IMR-90 (cell line): Measurements from ENCODE around the gene DYNC2LI1. TPM values are rescaled to one million over a fixed set of nuclear protein-coding genes. Genes with fewer than 3 reads are reported as not detected.

Source experiments
- ATAC-seq: fragments of 200-7000 bp; cut with Tn5 transposase; 2 replicates; pipeline ENCODE4 v1.9.1; 2020; ENCODE audit warnings: low read depth, mild to moderate bottlenecking, moderate library complexity
- BruUV-seq: library from RNA; stranded (reverse); fragments of 400-500 nt; replicated peaks from 2 replicates; lab custom pipeline; 2021; lab: Mats Ljungman, UMichigan
- CTCF ChIA-PET: fragments of 300-600 bp; formaldehyde crosslinking; extraction: SDS; loops from one replicate; lab custom pipeline; 2021; ENCODE audit warnings: antibody characterized with exemption; lab: Yijun Ruan, JAX
- POLR2A ChIA-PET: fragments of 300-600 bp; sonication (Branson Sonifier 250); formaldehyde crosslinking; loops from one replicate; lab custom pipeline; 2022; ENCODE audit warnings: antibody characterized with exemption; ENCODE audit not compliant: unreplicated experiment; lab: Charles Lee
- DNase-seq: peaks from one replicate; pipeline ENCODE4 v3.0.0; 2013
- H2AFZ ChIP-seq: replicated peaks from 2 replicates; pipeline ENCODE3; 2013; ENCODE audit warnings: low read length, mild to moderate bottlenecking; ENCODE audit not compliant: poor library complexity
- H2AK5ac ChIP-seq: 2 replicates; pipeline ENCODE4 v1.6.1; 2013; ENCODE audit warnings: low read depth, low read length, inconsistent platforms
- H2AK9ac ChIP-seq: replicated peaks from 2 replicates; pipeline ENCODE3; 2013; ENCODE audit warnings: mild to moderate bottlenecking, low read depth, low read length, moderate library complexity; ENCODE audit not compliant: poor library complexity
- H2BK120ac ChIP-seq: 2 replicates; pipeline ENCODE4 v1.6.1; 2013; ENCODE audit warnings: low read depth, low read length, inconsistent platforms
- H2BK15ac ChIP-seq: 3 replicates; pipeline ENCODE4 v1.6.1; 2013; ENCODE audit warnings: low read depth, low read length, inconsistent platforms
- H2BK20ac ChIP-seq: 2 replicates; pipeline ENCODE4 v1.6.1; 2013; ENCODE audit warnings: low read depth, mild to moderate bottlenecking, inconsistent platforms, low read length, moderate library complexity
- H2BK5ac ChIP-seq: 2 replicates; pipeline ENCODE4 v1.6.1; 2013; ENCODE audit warnings: mild to moderate bottlenecking, low read depth, low read length, inconsistent platforms; ENCODE audit not compliant: poor library complexity, severe bottlenecking
- H3K14ac ChIP-seq: replicated peaks from 2 replicates; pipeline ENCODE4 v1.6.1; 2013; ENCODE audit warnings: low read depth, low read length, inconsistent platforms
- H3K18ac ChIP-seq: 2 replicates; pipeline ENCODE4 v1.6.1; 2013; ENCODE audit warnings: low read depth, low read length, control low read depth
- H3K23ac ChIP-seq: 2 replicates; pipeline ENCODE4 v1.6.1; 2013; ENCODE audit warnings: low read depth, low read length, inconsistent platforms
- H3K27ac ChIP-seq: 2 replicates; pipeline ENCODE4 v1.5.1; 2013; ENCODE audit warnings: mild to moderate bottlenecking, control low read depth, low read length; ENCODE audit not compliant: insufficient read depth
- H3K27me3 ChIP-seq: 2 replicates; pipeline ENCODE4 v1.6.1; 2013; ENCODE audit warnings: low read length; ENCODE audit not compliant: control insufficient read depth, insufficient read depth
- H3K36me3 ChIP-seq: 2 replicates; pipeline ENCODE4 v1.6.1; 2013; ENCODE audit warnings: low read length, mixed read lengths; ENCODE audit not compliant: control insufficient read depth, insufficient read depth
- H3K4ac ChIP-seq: 2 replicates; pipeline ENCODE4 v1.6.1; 2013; ENCODE audit warnings: low read depth, low read length, inconsistent platforms
- H3K4me1 ChIP-seq: 2 replicates; pipeline ENCODE4 v1.6.1; 2013; ENCODE audit warnings: low read length, mixed read lengths; ENCODE audit not compliant: control insufficient read depth, insufficient read depth
- H3K4me2 ChIP-seq: 2 replicates; pipeline ENCODE4 v1.6.1; 2013; ENCODE audit warnings: low read depth, mild to moderate bottlenecking, control low read depth, low read length, moderate library complexity
- H3K4me3 ChIP-seq: 2 replicates; pipeline ENCODE4 v1.5.1; 2013; ENCODE audit warnings: low read depth, mild to moderate bottlenecking, control low read depth, low read length, moderate library complexity; ENCODE audit not compliant: insufficient read depth
- H3K56ac ChIP-seq: 2 replicates; pipeline ENCODE4 v1.6.1; 2013; ENCODE audit warnings: low read length, inconsistent platforms; ENCODE audit not compliant: insufficient read depth; ENCODE audit errors: extremely low read depth
- H3K79me1 ChIP-seq, 2 experiments: 2 replicates each; pipeline ENCODE4 v1.6.1; 2013; ENCODE audit warnings: low read length in 2 of 2, inconsistent platforms in 1 of 2, low read depth in 1 of 2
- H3K9ac ChIP-seq: 2 replicates; pipeline ENCODE4 v1.6.1; 2013; ENCODE audit warnings: low read depth, low read length, control low read depth
- H3K9me1 ChIP-seq: 2 replicates; pipeline ENCODE4 v1.6.1; 2013; ENCODE audit warnings: low read length, inconsistent platforms; ENCODE audit not compliant: insufficient read depth
- H3K9me3 ChIP-seq: 2 replicates; pipeline ENCODE4 v1.6.1; 2013; ENCODE audit warnings: low read length; ENCODE audit not compliant: control insufficient read depth, insufficient read depth
- H4K20me1 ChIP-seq: 2 replicates; pipeline ENCODE4 v1.6.1; 2013; ENCODE audit warnings: low read length, inconsistent platforms; ENCODE audit not compliant: insufficient read depth
- H4K5ac ChIP-seq: 2 replicates; pipeline ENCODE4 v1.6.1; 2013; ENCODE audit warnings: mild to moderate bottlenecking, low read depth, low read length, control low read depth
- H4K8ac ChIP-seq, 2 experiments: 2 replicates each; pipeline ENCODE4 v1.6.1; 2013; ENCODE audit warnings: low read depth in 2 of 2, low read length in 2 of 2, control low read depth in 1 of 2, inconsistent platforms in 1 of 2
- H4K91ac ChIP-seq: 2 replicates; pipeline ENCODE4 v1.6.1; 2013; ENCODE audit warnings: low read depth, low read length, inconsistent platforms; ENCODE audit not compliant: insufficient read depth
- BHLHE40 ChIP-seq: fragments of 150-350 bp; IDR thresholded peaks from 2 replicates; pipeline ENCODE4 v1.6.1; 2016; ENCODE audit warnings: mild to moderate bottlenecking, low read depth, low read length
- CEBPB ChIP-seq: IDR thresholded peaks from 2 replicates; pipeline ENCODE4 v1.6.1; 2012; ENCODE audit warnings: low read depth, low read length, improper control_type of control experiment
- CHD1 ChIP-seq: IDR thresholded peaks from 2 replicates; pipeline ENCODE4 v1.6.1; 2012; ENCODE audit warnings: low read depth, low read length, improper control_type of control experiment
- FOS ChIP-seq: fragments of 150-350 bp; IDR thresholded peaks from 2 replicates; pipeline ENCODE4 v1.6.1; 2016; ENCODE audit warnings: low read depth, low read length
- MAFK ChIP-seq: IDR thresholded peaks from 2 replicates; pipeline ENCODE4 v1.6.1; 2012; ENCODE audit warnings: low read depth, low read length, improper control_type of control experiment
- MAZ ChIP-seq: IDR thresholded peaks from 2 replicates; pipeline ENCODE4 v1.6.1; 2012; ENCODE audit warnings: low read depth, mild to moderate bottlenecking, low read length, improper control_type of control experiment, moderate library complexity, borderline replicate concordance
- MXI1 ChIP-seq: IDR thresholded peaks from 2 replicates; pipeline ENCODE4 v1.6.1; 2012; ENCODE audit warnings: low read depth, mild to moderate bottlenecking, low read length, moderate library complexity, borderline replicate concordance
- NFE2L2 ChIP-seq: fragments of 150-350 bp; IDR thresholded peaks from 2 replicates; pipeline ENCODE4 v1.6.1; 2016; ENCODE audit warnings: low read depth, mild to moderate bottlenecking, low read length
- POLR2A ChIP-seq: IDR thresholded peaks from 2 replicates; pipeline ENCODE4 v1.6.1; 2012; ENCODE audit warnings: mild to moderate bottlenecking, low read depth, low read length
- RAD21 ChIP-seq: IDR thresholded peaks from 2 replicates; pipeline ENCODE4 v1.6.1; 2012; ENCODE audit warnings: low read length, improper control_type of control experiment
- RCOR1 ChIP-seq: IDR thresholded peaks from 2 replicates; pipeline ENCODE4 v1.6.1; 2012; ENCODE audit warnings: mild to moderate bottlenecking, low read length, improper control_type of control experiment; ENCODE audit not compliant: insufficient replicate concordance
- RFX5 ChIP-seq: IDR thresholded peaks from 2 replicates; pipeline ENCODE4 v1.8.0; 2012; ENCODE audit warnings: low read depth, mild to moderate bottlenecking, low read length, moderate library complexity
- SMC3 ChIP-seq: fragments of 150-350 bp; IDR thresholded peaks from 2 replicates; pipeline ENCODE4 v1.6.1; 2016; ENCODE audit warnings: low read depth, mild to moderate bottlenecking, antibody characterized with exemption, low read length, moderate library complexity
- WGBS, 2 experiments: methylation state at CpG; one replicate each; pipeline versions ENCODE4 v1.1.5 to v1.1.7; 2013; ENCODE audit warnings: missing lambda C conversion rate in 2 of 2; ENCODE audit not compliant: insufficient read length in 1 of 2; ENCODE audit errors: extremely low coverage in 2 of 2; 5-methylcytosine and 5-hydroxymethylcytosine counted together
- dilution Hi-C: fragments of 300-500 bp; cut with HindIII; formaldehyde crosslinking; loops from one replicate; pipeline ENCODE4 v1.14.3; 2018; ENCODE audit warnings: low sequenced_read_pairs; ENCODE audit not compliant: unreplicated experiment
- in situ Hi-C: fragments of 300-500 bp; cut with MboI; formaldehyde crosslinking; loops from 3 replicates; pipeline ENCODE4 v1.14.3; 2019; ENCODE audit warnings: low sequenced_read_pairs, inconsistent platforms, mixed read lengths
- intact Hi-C: fragments of 100-400 bp; cut with micrococcal nuclease; formaldehyde crosslinking; loops from 2 replicates; pipeline ENCODE4 v1.10.0; 2022
- polyA plus RNA-seq, 3 experiments: library from polyadenylated mRNA; depleted of rRNA; stranded (reverse); fragments of >200 nt; gene quantifications; 2 replicates each; pipeline ENCODE4 v1.2.3, GENCODE V29; 2012; ENCODE audit warnings: low replicate concordance in 1 of 3
- total RNA-seq: library from RNA; depleted of rRNA; stranded (reverse); fragments of >200 nt; gene quantifications from 2 replicates; pipeline ENCODE4 v1.2.3, GENCODE V29; 2012
- TF ChIP-seq, protein P1 (sequence below): fragments of 150-350 bp; IDR thresholded peaks from 2 replicates; pipeline ENCODE4 v1.6.1; 2017; ENCODE audit warnings: mild to moderate bottlenecking, antibody characterized with exemption, low read length, low read depth
- TF ChIP-seq, protein P2 (sequence below): conservative IDR thresholded peaks from 2 replicates; pipeline ENCODE4 v1.5.1; 2012; ENCODE audit warnings: mild to moderate bottlenecking, low read depth, low read length, improper control_type of control experiment
- TF ChIP-seq, protein P3 (sequence below): fragments of 150-350 bp; IDR thresholded peaks from 2 replicates; pipeline ENCODE4 v1.6.1; 2016; ENCODE audit warnings: low read depth, mild to moderate bottlenecking, low read length, moderate library complexity, borderline replicate concordance

The DYNC2LI1 gene
- total and polyA plus RNA-seq, 2 of the 4 experiments (the other 2 are of a cell fraction): 5.2 to 10.4 TPM

DNA sequence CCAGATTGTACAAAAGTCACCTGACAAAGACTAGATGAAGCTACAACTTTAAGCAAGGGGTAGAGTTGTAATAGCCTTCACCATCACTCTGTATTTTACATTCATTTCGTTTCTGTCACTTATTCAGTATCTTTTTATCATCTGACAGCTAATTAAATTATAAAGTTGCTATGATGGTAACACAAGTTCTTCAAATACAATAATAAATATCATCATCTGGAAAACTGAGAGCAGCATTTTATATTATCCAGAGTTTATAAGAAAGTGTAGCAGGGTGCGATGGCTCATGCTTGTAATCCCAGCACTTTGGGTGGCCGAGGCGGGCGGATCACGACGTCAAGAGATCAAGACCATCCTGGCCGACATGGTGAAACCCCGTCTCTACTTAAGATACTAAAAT, 21.1 kb downstream of the DYNC2LI1 start:
- H3K4ac ChIP-seq: no peak overlapping the region
- H4K20me1 ChIP-seq: no peaks in the 10 kb centered on the region
- no peak overlapping the region for H4K91ac ChIP-seq
- no TSS peak for BruUV-seq
- H3K23ac ChIP-seq: no peak overlapping the region
- H2AFZ ChIP-seq: no peak overlapping the region
- no peak overlapping the region for H2BK15ac ChIP-seq
- ChIA-PET POLR2A (no interaction called here), CTCF (no interaction called here)
- H3K27me3 ChIP-seq: no peaks in the 10 kb centered on the region
- H3K56ac ChIP-seq: no peak overlapping the region
- no peak overlapping the region for H3K4me2 ChIP-seq
- H4K8ac ChIP-seq: no peak overlapping the region
- H3K4me3 ChIP-seq: no peak overlapping the region
- H2AK5ac ChIP-seq: no peak overlapping the region
- ATAC-seq (no peak), DNase-seq (no peak)
- no peak overlapping the region for H3K9ac ChIP-seq
- H2BK120ac ChIP-seq: no peak overlapping the region
- H2BK5ac ChIP-seq: no peak overlapping the region
- no peak overlapping the region for H2AK9ac ChIP-seq
- no peak overlapping the region for H3K14ac ChIP-seq
- in situ Hi-C loops (no loop called here), dilution Hi-C loops (no loop called here), intact Hi-C loops (no loop called here)
- no peak overlapping the region for H4K5ac ChIP-seq
- no CpG with 5 or more reads among the region's 9 CpGs for WGBS, 2 experiments
- H3K9me3 ChIP-seq: no peaks in the 10 kb centered on the region
- peaks cover 4% of the 10 kb centered on the region for H3K36me3 ChIP-seq
- no peak overlapping the region for H2BK20ac ChIP-seq
- no peak overlapping the region for H3K27ac ChIP-seq
- no peaks in the 10 kb centered on the region for H3K9me1 ChIP-seq
- no peak for TF ChIP-seq CHD1
- no peak for TF ChIP-seq RAD21
- no peak for TF ChIP-seq NFE2L2
- TF ChIP-seq MXI1: no peak
- no peak for TF ChIP-seq RCOR1
- TF ChIP-seq, protein P1, sequence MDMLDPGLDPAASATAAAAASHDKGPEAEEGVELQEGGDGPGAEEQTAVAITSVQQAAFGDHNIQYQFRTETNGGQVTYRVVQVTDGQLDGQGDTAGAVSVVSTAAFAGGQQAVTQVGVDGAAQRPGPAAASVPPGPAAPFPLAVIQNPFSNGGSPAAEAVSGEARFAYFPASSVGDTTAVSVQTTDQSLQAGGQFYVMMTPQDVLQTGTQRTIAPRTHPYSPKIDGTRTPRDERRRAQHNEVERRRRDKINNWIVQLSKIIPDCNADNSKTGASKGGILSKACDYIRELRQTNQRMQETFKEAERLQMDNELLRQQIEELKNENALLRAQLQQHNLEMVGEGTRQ: no peak
- no peak for TF ChIP-seq MAFK
- TF ChIP-seq, protein P2, sequence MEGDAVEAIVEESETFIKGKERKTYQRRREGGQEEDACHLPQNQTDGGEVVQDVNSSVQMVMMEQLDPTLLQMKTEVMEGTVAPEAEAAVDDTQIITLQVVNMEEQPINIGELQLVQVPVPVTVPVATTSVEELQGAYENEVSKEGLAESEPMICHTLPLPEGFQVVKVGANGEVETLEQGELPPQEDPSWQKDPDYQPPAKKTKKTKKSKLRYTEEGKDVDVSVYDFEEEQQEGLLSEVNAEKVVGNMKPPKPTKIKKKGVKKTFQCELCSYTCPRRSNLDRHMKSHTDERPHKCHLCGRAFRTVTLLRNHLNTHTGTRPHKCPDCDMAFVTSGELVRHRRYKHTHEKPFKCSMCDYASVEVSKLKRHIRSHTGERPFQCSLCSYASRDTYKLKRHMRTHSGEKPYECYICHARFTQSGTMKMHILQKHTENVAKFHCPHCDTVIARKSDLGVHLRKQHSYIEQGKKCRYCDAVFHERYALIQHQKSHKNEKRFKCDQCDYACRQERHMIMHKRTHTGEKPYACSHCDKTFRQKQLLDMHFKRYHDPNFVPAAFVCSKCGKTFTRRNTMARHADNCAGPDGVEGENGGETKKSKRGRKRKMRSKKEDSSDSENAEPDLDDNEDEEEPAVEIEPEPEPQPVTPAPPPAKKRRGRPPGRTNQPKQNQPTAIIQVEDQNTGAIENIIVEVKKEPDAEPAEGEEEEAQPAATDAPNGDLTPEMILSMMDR: no peak
- TF ChIP-seq BHLHE40: no peak
- TF ChIP-seq, protein P3, sequence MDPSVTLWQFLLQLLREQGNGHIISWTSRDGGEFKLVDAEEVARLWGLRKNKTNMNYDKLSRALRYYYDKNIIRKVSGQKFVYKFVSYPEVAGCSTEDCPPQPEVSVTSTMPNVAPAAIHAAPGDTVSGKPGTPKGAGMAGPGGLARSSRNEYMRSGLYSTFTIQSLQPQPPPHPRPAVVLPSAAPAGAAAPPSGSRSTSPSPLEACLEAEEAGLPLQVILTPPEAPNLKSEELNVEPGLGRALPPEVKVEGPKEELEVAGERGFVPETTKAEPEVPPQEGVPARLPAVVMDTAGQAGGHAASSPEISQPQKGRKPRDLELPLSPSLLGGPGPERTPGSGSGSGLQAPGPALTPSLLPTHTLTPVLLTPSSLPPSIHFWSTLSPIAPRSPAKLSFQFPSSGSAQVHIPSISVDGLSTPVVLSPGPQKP: no peak
- no peak for TF ChIP-seq SMC3
- no peak for TF ChIP-seq MAZ
- no peak for TF ChIP-seq RFX5
- no peak for TF ChIP-seq POLR2A
- no peak for TF ChIP-seq FOS
- TF ChIP-seq CEBPB: no peak
- H3K18ac ChIP-seq: no peak overlapping the region
- no peaks in the 10 kb centered on the region for H3K79me1 ChIP-seq
- peaks cover 3% of the 10 kb centered on the region; the same call in 1 of the 2 replicates for H3K4me1 ChIP-seq
